UCSD-AML1 (cell line): ENCODE data around the gene SIX3.

Source experiments
- DNase-seq: peaks from one replicate; lab custom pipeline; 2025; ENCODE audit not compliant: unreplicated experiment; lab: John Stamatoyannopoulos, UW

SIX3 gene

GRCh38 chr2:44980751-44981713, 39.5 kb downstream of the SIX3 start:
- no peak for DNase-seq

DNA sequence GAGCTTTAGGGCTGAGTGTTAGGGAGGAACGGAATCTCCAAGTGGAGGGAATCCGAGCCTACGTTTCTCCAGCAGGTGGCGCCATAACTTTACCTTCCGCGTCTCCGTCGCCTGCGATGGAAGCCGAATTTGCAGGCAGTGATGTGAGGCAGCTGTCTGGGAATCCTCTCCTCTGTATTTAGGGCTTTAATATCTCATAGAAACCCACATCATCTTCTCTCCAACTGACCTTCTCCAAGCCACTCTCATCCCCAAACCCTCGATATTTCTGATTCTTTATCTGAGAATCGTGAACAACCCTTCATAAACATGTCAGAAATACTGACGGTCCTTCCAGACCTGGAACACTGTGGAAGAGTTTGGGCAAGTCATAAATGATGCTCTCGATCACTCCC, 40.2 kb downstream of the SIX3 start:
- peak; percentile 69 for DNase-seq

GRCh38 chr2:44983836-44984604, 42.5 kb downstream of the SIX3 start:
- DNase-seq: no peak

GRCh38 chr2:44989176-44989575, 47.7 kb downstream of the SIX3 start:
- DNase-seq: no peak

GRCh38 chr2:44994377-44994776, 52.9 kb downstream of the SIX3 start:
- no peak for DNase-seq
